GM18508 (cell line): ENCODE results near the gene ZNF594.
A peak's percentile ranks its signal among the peaks of the same experiment; 100 is the strongest.
"Not testable (repeated sequence)": the region's sequence is repeated elsewhere in the genome, so short reads cannot be mapped to it uniquely, and the experiment has no call there.

Experiments used
- ATAC-seq: cut with Tn5 transposase; IDR thresholded peaks from one replicate; pipeline ENCODE4 v1.9.1; 2021; ENCODE audit warnings: moderate number of reproducible peaks; ENCODE audit not compliant: insufficient read depth, unreplicated experiment

ZNF594 gene

GRCh38 chr17:5191541-5192417, at the start of gene ZNF594:
ZNF594 (minus strand) TSS chr17:5191868; CDS start chr17:5184256, 7,612 bp downstream.
- peak; percentile 64 for ATAC-seq

GRCh38 chr17:5239769-5240168, 48.1 kb upstream of the ZNF594 start:
- ATAC-seq = not testable (repeated sequence)

GRCh38 chr17:5238333-5238732, 46.7 kb upstream of the ZNF594 start:
- no peak for ATAC-seq

GRCh38 chr17:5237541-5238016, 45.9 kb upstream of the ZNF594 start:
- no peak for ATAC-seq

GRCh38 chr17:5236938-5237540, 45.4 kb upstream of the ZNF594 start:
- ATAC-seq = no peak

GRCh38 chr17:5234645-5235576, 43.2 kb upstream of the ZNF594 start, which contains the start of gene SCIMP:
SCIMP (minus strand) TSS chr17:5234860; CDS start chr17:5234755, 105 bp downstream.
- no peak for ATAC-seq

GRCh38 chr17:5233492-5233891, 41.8 kb upstream of the ZNF594 start:
- ATAC-seq = not testable (repeated sequence)

GRCh38 chr17:5226940-5227878, 35.5 kb upstream of the ZNF594 start:
- no peak for ATAC-seq

- no peak for ATAC-seq
Measured at GRCh38 chr17:5225668-5226457, 34.2 kb upstream of the ZNF594 start.

- not testable (repeated sequence) for ATAC-seq
Measured at GRCh38 chr17:5221912-5222311, 30.2 kb upstream of the ZNF594 start.

GRCh38 chr17:5220074-5220473, 28.4 kb upstream of the ZNF594 start:
- no peak for ATAC-seq

GRCh38 chr17:5219536-5219935, 27.9 kb upstream of the ZNF594 start:
- ATAC-seq = no peak

- not testable (repeated sequence) for ATAC-seq
Measured at GRCh38 chr17:5217562-5217961, 25.9 kb upstream of the ZNF594 start.

- ATAC-seq = no peak
Measured at GRCh38 chr17:5211458-5211857, 19.8 kb upstream of the ZNF594 start.

- no peak for ATAC-seq
Measured at GRCh38 chr17:5210614-5211252, 19.1 kb upstream of the ZNF594 start.

- ATAC-seq = no peak
Measured at GRCh38 chr17:5210091-5210490, 18.4 kb upstream of the ZNF594 start.

GRCh38 chr17:5209396-5209795, 17.7 kb upstream of the ZNF594 start:
- no peak for ATAC-seq

GRCh38 chr17:5203908-5204294, 12.2 kb upstream of the ZNF594 start:
- ATAC-seq = no peak
